ENCODE data around the gene HEATR5A.
"Not testable (repeated sequence)": the region's sequence is repeated elsewhere in the genome, so short reads cannot be mapped to it uniquely, and the experiment has no call there.

Gene HEATR5A

DNA sequence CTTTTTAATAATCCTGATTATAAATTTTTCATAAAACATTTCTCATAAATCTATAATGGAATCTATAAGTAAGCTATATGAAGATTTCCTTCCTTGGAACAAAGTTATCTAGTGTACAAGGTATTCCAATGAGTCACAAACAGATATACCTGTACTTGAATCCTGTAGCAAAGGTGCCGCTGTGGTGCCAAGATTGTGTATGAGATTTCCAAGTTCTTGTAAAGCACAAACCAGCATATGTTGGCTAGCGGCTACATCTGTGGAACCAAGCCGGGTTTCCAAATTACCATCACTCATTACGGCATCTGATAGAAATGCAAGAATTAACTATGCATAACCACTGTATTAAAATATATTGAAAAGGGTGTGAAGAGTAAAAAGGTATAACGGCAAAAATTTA lies 34.1 kb downstream of the HEATR5A start:
- ATAC-seq (ENCODE audit: insufficient read depth, low read depth) (no peak), DNase-seq (no peak)
- Histone ChIP-seq H3K4me2 (ENCODE audit: insufficient read depth, low read length) (no peak overlapping the region), H3K4me3 (ENCODE audit: low read depth in 1 of 2, low read length in 2 of 2) (no peak overlapping the region), H3K27me3 (ENCODE audit: insufficient read depth, low read length, poor library complexity) (no peaks in the 10 kb centered on the region), H3K36me3 (ENCODE audit: insufficient read depth, low read length) (no peaks in the 10 kb centered on the region), H3K27ac (ENCODE audit: low read length) (no peak overlapping the region), H4K20me1 (ENCODE audit: insufficient read depth, low read length) (no peaks in the 10 kb centered on the region), H3K9ac (ENCODE audit: low read depth, low read length) (no peak overlapping the region), H3K9me3 (ENCODE audit: insufficient read depth, low read length, severe bottlenecking) (no peaks in the 10 kb centered on the region), H2AFZ (ENCODE audit: low read depth, low read length) (no peak overlapping the region), H3K4me1 (ENCODE audit: insufficient read depth, low read length) (no peaks in the 10 kb centered on the region), H3K79me2 (ENCODE audit: insufficient read depth, low read length) (no peaks in the 10 kb centered on the region)
- TF ChIP-seq, protein P1, sequence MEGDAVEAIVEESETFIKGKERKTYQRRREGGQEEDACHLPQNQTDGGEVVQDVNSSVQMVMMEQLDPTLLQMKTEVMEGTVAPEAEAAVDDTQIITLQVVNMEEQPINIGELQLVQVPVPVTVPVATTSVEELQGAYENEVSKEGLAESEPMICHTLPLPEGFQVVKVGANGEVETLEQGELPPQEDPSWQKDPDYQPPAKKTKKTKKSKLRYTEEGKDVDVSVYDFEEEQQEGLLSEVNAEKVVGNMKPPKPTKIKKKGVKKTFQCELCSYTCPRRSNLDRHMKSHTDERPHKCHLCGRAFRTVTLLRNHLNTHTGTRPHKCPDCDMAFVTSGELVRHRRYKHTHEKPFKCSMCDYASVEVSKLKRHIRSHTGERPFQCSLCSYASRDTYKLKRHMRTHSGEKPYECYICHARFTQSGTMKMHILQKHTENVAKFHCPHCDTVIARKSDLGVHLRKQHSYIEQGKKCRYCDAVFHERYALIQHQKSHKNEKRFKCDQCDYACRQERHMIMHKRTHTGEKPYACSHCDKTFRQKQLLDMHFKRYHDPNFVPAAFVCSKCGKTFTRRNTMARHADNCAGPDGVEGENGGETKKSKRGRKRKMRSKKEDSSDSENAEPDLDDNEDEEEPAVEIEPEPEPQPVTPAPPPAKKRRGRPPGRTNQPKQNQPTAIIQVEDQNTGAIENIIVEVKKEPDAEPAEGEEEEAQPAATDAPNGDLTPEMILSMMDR (IDR thresholded peaks at IDR 0.05; ENCODE audit: borderline replicate concordance, extremely low read depth, low read length, poor library complexity, severe bottlenecking): no peak
- TF ChIP-seq EZH2 (IDR thresholded peaks at IDR 0.05; ENCODE audit: borderline replicate concordance, low read depth, low read length, severe bottlenecking): no peak

DNA sequence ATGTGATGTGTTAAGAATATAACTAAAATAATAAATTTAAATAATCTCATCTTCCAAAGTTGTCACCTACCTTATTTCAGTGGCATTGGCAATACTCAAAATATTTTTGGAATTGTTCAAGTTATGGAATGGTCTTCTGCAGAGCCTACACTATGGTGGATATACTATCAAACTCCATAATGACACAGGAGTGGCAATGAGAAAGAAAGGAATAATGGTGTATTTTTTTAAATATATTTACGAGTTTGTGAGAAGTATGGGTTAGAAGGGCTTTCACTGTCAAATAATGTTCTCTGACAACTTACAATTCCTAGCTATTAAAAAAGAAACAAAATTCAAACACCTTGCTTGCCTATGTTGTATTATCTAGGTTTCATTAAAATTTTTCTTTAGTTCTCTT lies 38.1 kb downstream of the HEATR5A start:
- no peak overlapping the region for H3K4me3 ChIP-seq (ENCODE audit: low read depth in 1 of 2, low read length in 2 of 2)
- peaks cover 7% of the 10 kb centered on the region for H3K4me1 ChIP-seq (ENCODE audit: insufficient read depth, low read length)
- no peak overlapping the region for H3K4me2 ChIP-seq (ENCODE audit: insufficient read depth, low read length)
- no peak overlapping the region for H3K9ac ChIP-seq (ENCODE audit: low read depth, low read length)
- no peak for TF ChIP-seq EZH2 (IDR thresholded peaks at IDR 0.05; ENCODE audit: borderline replicate concordance, low read depth, low read length, severe bottlenecking)
- TF ChIP-seq, protein P1 (IDR thresholded peaks at IDR 0.05; ENCODE audit: borderline replicate concordance, extremely low read depth, low read length, poor library complexity, severe bottlenecking): no peak
- H3K36me3 ChIP-seq (ENCODE audit: insufficient read depth, low read length): no peaks in the 10 kb centered on the region
- DNase-seq (no peak), ATAC-seq (ENCODE audit: insufficient read depth, low read depth) (no peak)
- H3K9me3 ChIP-seq (ENCODE audit: insufficient read depth, low read length, severe bottlenecking): no peaks in the 10 kb centered on the region
- H2AFZ ChIP-seq (ENCODE audit: low read depth, low read length): no peak overlapping the region
- no peaks in the 10 kb centered on the region for H4K20me1 ChIP-seq (ENCODE audit: insufficient read depth, low read length)
- no peaks in the 10 kb centered on the region for H3K79me2 ChIP-seq (ENCODE audit: insufficient read depth, low read length)
- H3K27me3 ChIP-seq (ENCODE audit: insufficient read depth, low read length, poor library complexity): no peaks in the 10 kb centered on the region
- no peak overlapping the region for H3K27ac ChIP-seq (ENCODE audit: low read length)

DNA sequence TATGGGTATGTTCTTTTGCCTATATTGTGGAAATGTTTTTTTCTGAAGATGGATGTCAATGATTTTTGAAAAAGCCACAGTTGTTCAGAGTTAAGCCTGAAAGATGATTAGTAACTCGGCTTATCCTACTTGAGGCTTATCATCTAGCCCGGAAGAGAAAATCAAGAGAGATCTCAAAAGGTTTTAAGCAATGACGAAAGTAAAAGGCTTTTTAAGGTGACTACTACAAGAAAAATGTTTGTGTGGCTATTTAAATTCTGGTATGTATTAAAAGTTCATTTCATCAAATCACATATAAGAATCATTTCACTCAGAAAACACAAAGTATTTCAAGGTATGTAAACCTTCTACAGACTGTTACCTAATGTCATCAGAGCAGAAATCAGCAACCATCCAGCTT lies 40.2 kb downstream of the HEATR5A start:
- TF ChIP-seq, protein P1 (IDR thresholded peaks at IDR 0.05; ENCODE audit: borderline replicate concordance, extremely low read depth, low read length, poor library complexity, severe bottlenecking): no peak
- TF ChIP-seq EZH2 (IDR thresholded peaks at IDR 0.05; ENCODE audit: borderline replicate concordance, low read depth, low read length, severe bottlenecking): no peak
- DNase-seq (no peak), ATAC-seq (ENCODE audit: insufficient read depth, low read depth) (no peak)
- no peak overlapping the region for H2AFZ ChIP-seq (ENCODE audit: low read depth, low read length)
- no peaks in the 10 kb centered on the region for H3K27me3 ChIP-seq (ENCODE audit: insufficient read depth, low read length, poor library complexity)
- no peak overlapping the region for H3K4me3 ChIP-seq (ENCODE audit: low read depth in 1 of 2, low read length in 2 of 2)
- no peaks in the 10 kb centered on the region for H3K79me2 ChIP-seq (ENCODE audit: insufficient read depth, low read length)
- H3K4me1 ChIP-seq (ENCODE audit: insufficient read depth, low read length): peaks cover 7% of the 10 kb centered on the region
- no peaks in the 10 kb centered on the region for H3K9me3 ChIP-seq (ENCODE audit: insufficient read depth, low read length, severe bottlenecking)
- H3K4me2 ChIP-seq (ENCODE audit: insufficient read depth, low read length): no peak overlapping the region
- no peak overlapping the region for H3K9ac ChIP-seq (ENCODE audit: low read depth, low read length)
- no peak overlapping the region for H3K27ac ChIP-seq (ENCODE audit: low read length)
- no peaks in the 10 kb centered on the region for H4K20me1 ChIP-seq (ENCODE audit: insufficient read depth, low read length)
- no peaks in the 10 kb centered on the region for H3K36me3 ChIP-seq (ENCODE audit: insufficient read depth, low read length)

DNA sequence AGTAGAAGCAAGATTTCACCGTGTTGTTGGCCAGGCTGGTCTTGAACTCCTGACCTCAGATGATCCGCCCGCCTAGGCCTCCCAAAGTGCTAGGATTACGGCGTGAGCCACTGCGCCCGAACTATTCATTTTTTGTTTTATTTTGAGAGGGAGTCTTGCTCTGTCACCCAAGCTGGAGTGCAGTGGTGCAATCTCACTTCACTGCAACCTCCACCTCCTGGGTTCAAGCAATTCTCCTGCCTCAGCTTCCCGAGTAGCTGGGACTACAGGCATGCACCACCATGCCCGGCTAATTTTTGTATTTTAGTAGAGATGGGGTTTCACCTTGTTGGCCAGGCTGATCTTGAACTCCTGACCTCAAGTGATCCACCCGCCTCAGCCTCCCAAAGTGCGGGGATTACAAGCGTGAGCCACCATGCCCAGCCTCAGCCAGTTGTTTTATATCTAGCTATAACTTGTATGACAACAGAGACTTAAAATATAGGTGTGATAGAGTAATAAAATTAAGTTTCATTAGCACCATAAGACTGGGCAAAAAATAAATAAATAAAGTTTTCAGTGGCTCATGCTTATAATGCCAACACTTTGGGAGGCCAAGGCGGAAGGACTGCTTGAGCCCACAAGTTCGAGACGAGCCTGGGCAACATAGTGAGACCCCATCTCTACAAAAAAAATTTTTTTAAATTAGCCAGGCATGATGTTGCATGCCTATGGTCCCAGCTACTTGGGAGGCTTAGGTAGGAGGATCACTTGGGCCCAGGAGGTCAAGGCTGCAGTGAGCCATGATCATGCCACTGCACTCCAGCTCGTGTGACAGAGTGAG lies 41.0 kb downstream of the HEATR5A start:
- not testable (repeated sequence) for H3K36me3 ChIP-seq (ENCODE audit: insufficient read depth, low read length); H4K20me1 ChIP-seq (ENCODE audit: insufficient read depth, low read length); H3K27ac ChIP-seq (ENCODE audit: low read length); H2AFZ ChIP-seq (ENCODE audit: low read depth, low read length); ATAC-seq (ENCODE audit: insufficient read depth, low read depth); H3K4me2 ChIP-seq (ENCODE audit: insufficient read depth, low read length); H3K9me3 ChIP-seq (ENCODE audit: insufficient read depth, low read length, severe bottlenecking); H3K79me2 ChIP-seq (ENCODE audit: insufficient read depth, low read length); H3K27me3 ChIP-seq (ENCODE audit: insufficient read depth, low read length, poor library complexity); H3K4me1 ChIP-seq (ENCODE audit: insufficient read depth, low read length); DNase-seq; H3K4me3 ChIP-seq (ENCODE audit: low read depth in 1 of 2, low read length in 2 of 2); H3K9ac ChIP-seq (ENCODE audit: low read depth, low read length)
